ENCODE results near the gene GPR62. TPM values are rescaled to one million over a fixed set of nuclear protein-coding genes. Genes with fewer than 3 reads are reported as not detected.

The GPR62 gene
- total and polyA plus RNA-seq, 2 experiments from 2014 or later, result 0.10 to 0.38 TPM

DNA sequence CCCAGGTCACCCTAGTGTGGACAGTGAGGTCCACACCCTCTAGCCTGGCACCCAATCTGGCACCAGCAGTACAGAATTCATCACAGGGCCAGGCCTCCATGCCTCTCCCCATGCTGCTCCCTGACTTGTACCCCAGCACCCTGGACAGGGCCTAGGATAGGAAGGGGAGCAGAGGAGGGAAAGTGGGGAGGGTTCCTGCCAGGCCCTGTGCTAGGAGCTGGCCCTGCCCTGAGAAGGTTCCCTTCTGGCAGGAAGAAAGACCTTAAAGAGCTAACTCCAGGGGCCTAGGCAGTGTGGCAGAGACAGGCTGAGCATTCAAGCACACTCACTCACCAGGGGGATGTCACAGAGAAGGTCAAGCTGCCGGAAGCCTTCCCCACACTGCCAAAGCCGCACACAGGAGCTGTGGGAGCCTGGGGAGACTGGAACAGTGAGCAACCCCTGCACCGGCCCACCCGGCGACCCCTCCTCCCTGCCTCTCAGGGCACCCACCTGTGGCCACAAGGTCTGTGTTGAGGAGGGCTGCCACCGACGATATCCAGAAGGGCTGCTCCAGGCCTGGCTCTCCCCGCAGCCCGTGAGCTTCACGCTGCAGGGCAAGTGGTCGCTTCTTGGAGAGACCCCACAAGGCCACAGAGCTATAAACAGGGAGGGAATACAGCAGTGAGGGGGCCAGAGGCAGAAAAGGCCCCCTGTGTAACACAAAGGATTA is 20.9 kb upstream of the GPR62 start:
- H3K27ac Mint-ChIP-seq, result no peak overlapping the region
- Histone ChIP-seq H3K27ac (ENCODE audit: low read depth) (no peak overlapping the region), H2AFZ (no peak overlapping the region), H3K27me3 (ENCODE audit: insufficient read depth) (no peaks in the 10 kb centered on the region), H3F3A (replicated peaks; ENCODE audit: low read depth) (no peaks in the 10 kb centered on the region), H3K4me1 (ENCODE audit: insufficient read depth) (no peaks in the 10 kb centered on the region), H3K36me3 (ENCODE audit: insufficient read depth) (peaks cover 7% of the 10 kb centered on the region), H3K4me2 (no peak overlapping the region), H3K9me2 (ENCODE audit: insufficient read depth) (no peaks in the 10 kb centered on the region), H3K79me2 (replicated peaks; ENCODE audit: insufficient read depth) (peaks cover 3% of the 10 kb centered on the region), H4K20me1 (replicated peaks; ENCODE audit: insufficient read depth) (peaks cover 4% of the 10 kb centered on the region), H3K4me3 (no peak overlapping the region)
- TF ChIP-seq ZNF331 (CRISPR knock-in tag; IDR thresholded peaks at IDR 0.05; ENCODE audit: low read depth) (no peak), CREB1 (CRISPR knock-in tag; IDR thresholded peaks at IDR 0.05; ENCODE audit: low read depth) (no peak)
- TF ChIP-seq, protein P1, sequence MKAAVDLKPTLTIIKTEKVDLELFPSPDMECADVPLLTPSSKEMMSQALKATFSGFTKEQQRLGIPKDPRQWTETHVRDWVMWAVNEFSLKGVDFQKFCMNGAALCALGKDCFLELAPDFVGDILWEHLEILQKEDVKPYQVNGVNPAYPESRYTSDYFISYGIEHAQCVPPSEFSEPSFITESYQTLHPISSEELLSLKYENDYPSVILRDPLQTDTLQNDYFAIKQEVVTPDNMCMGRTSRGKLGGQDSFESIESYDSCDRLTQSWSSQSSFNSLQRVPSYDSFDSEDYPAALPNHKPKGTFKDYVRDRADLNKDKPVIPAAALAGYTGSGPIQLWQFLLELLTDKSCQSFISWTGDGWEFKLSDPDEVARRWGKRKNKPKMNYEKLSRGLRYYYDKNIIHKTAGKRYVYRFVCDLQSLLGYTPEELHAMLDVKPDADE (IDR thresholded peaks at IDR 0.05), result no peak
- TF ChIP-seq, protein P2, sequence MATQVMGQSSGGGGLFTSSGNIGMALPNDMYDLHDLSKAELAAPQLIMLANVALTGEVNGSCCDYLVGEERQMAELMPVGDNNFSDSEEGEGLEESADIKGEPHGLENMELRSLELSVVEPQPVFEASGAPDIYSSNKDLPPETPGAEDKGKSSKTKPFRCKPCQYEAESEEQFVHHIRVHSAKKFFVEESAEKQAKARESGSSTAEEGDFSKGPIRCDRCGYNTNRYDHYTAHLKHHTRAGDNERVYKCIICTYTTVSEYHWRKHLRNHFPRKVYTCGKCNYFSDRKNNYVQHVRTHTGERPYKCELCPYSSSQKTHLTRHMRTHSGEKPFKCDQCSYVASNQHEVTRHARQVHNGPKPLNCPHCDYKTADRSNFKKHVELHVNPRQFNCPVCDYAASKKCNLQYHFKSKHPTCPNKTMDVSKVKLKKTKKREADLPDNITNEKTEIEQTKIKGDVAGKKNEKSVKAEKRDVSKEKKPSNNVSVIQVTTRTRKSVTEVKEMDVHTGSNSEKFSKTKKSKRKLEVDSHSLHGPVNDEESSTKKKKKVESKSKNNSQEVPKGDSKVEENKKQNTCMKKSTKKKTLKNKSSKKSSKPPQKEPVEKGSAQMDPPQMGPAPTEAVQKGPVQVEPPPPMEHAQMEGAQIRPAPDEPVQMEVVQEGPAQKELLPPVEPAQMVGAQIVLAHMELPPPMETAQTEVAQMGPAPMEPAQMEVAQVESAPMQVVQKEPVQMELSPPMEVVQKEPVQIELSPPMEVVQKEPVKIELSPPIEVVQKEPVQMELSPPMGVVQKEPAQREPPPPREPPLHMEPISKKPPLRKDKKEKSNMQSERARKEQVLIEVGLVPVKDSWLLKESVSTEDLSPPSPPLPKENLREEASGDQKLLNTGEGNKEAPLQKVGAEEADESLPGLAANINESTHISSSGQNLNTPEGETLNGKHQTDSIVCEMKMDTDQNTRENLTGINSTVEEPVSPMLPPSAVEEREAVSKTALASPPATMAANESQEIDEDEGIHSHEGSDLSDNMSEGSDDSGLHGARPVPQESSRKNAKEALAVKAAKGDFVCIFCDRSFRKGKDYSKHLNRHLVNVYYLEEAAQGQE (IDR thresholded peaks at IDR 0.05; ENCODE audit: unreplicated experiment), result peak; percentile 57
- DNase-seq (ENCODE audit: low spot score) (no peak), ATAC-seq (no peak; the same call in 2 of the 3 replicates)
- peaks cover 2% of the 10 kb centered on the region for H3K27me3 Mint-ChIP-seq (ENCODE audit: insufficient read depth, low read depth, poor library complexity)
- peaks cover 2% of the 10 kb centered on the region; the same call in 1 of the 3 replicates for H3K4me1 Mint-ChIP-seq
- peaks cover 79% of the 10 kb centered on the region for H3K36me3 Mint-ChIP-seq (ENCODE audit: low read depth)
- H3K9me3 Mint-ChIP-seq, result no peaks in the 10 kb centered on the region
- H3K4me3 Mint-ChIP-seq, result no peak overlapping the region

DNA sequence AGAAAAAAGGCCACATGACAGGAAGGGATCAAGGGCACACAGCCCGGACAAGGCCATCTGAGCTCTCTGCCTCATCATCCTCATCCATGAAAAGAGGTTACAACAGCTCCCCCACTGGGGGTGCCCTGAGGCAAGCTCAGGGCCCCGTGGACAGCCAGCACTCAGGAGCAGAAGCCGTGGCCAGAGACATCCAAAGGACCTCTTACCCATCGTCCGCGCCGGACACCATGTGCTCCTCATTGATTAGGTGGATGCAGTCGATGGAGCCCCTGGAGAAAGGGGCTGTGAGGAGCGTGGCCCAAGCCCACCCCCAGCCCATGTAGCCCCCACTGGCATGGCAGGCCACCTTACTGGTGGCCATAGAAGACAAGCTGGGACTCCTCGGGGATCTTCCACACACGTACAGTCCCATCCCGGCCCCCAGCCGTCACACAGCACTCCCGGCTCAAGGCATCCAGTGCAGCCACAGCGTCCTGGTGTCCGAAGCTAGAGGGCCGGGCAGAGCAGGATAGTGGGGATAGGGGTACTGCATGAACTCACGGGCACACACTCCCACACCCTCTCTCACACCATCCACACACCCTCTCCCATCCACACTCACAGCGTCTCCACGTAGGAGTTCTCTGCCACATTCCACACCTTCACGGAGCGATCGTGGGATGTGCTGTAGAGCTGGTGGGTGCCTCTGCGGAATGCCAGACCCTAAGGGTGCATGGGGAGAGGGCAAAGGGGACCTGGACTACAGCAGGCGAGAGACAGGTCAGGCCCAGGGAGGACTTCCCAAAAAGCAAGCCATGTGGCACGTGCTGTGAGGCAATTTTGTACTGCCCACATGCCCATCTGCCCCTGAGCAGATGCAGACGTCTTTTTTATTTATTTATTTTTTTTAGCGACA is 19.9 kb upstream of the GPR62 start:
- Mint-ChIP-seq H3K27ac (no peak overlapping the region), H3K27me3 (ENCODE audit: insufficient read depth, low read depth, poor library complexity) (peaks cover 2% of the 10 kb centered on the region), H3K36me3 (ENCODE audit: low read depth) (peaks cover 84% of the 10 kb centered on the region), H3K9me3 (no peaks in the 10 kb centered on the region), H3K4me1 (peaks cover 5% of the 10 kb centered on the region; the same call in 2 of the 3 replicates), H3K4me3 (no peak overlapping the region)
- H4K20me1 ChIP-seq (replicated peaks; ENCODE audit: insufficient read depth), result peaks cover 7% of the 10 kb centered on the region
- ATAC-seq (no peak), DNase-seq (ENCODE audit: low spot score) (no peak)
- 0 out of 2 replicates have a peak, but pooled peaks cover 2% of the 10 kb centered on the region for H3F3A ChIP-seq (replicated peaks; ENCODE audit: low read depth)
- peaks cover 12% of the 10 kb centered on the region for H3K36me3 ChIP-seq (ENCODE audit: insufficient read depth)
- no peak overlapping the region for H3K4me3 ChIP-seq
- H3K9me2 ChIP-seq (ENCODE audit: insufficient read depth), result no peaks in the 10 kb centered on the region
- no peaks in the 10 kb centered on the region for H3K27me3 ChIP-seq (ENCODE audit: insufficient read depth)
- H3K4me2 ChIP-seq, result no peak overlapping the region
- no peak overlapping the region for H2AFZ ChIP-seq
- H3K4me1 ChIP-seq (ENCODE audit: insufficient read depth), result peaks cover under 1% of the 10 kb centered on the region; the same call in 1 of the 2 replicates
- H3K79me2 ChIP-seq (replicated peaks; ENCODE audit: insufficient read depth), result peaks cover 13% of the 10 kb centered on the region
- H3K27ac ChIP-seq (ENCODE audit: low read depth), result no peak overlapping the region
- TF ChIP-seq EZH2 (IDR thresholded peaks at IDR 0.05; ENCODE audit: low read depth, unreplicated experiment), result no peak
- TF ChIP-seq ZNF331 (CRISPR knock-in tag; IDR thresholded peaks at IDR 0.05; ENCODE audit: low read depth), result no peak
- TF ChIP-seq JUNB (IDR thresholded peaks at IDR 0.05; ENCODE audit: unreplicated experiment), result no peak
- no peak for TF ChIP-seq ZNF114 (CRISPR knock-in tag; IDR thresholded peaks at IDR 0.05)
- TF ChIP-seq NANOG (IDR thresholded peaks at IDR 0.05; ENCODE audit: borderline replicate concordance), result no peak
- TF ChIP-seq, protein P3, sequence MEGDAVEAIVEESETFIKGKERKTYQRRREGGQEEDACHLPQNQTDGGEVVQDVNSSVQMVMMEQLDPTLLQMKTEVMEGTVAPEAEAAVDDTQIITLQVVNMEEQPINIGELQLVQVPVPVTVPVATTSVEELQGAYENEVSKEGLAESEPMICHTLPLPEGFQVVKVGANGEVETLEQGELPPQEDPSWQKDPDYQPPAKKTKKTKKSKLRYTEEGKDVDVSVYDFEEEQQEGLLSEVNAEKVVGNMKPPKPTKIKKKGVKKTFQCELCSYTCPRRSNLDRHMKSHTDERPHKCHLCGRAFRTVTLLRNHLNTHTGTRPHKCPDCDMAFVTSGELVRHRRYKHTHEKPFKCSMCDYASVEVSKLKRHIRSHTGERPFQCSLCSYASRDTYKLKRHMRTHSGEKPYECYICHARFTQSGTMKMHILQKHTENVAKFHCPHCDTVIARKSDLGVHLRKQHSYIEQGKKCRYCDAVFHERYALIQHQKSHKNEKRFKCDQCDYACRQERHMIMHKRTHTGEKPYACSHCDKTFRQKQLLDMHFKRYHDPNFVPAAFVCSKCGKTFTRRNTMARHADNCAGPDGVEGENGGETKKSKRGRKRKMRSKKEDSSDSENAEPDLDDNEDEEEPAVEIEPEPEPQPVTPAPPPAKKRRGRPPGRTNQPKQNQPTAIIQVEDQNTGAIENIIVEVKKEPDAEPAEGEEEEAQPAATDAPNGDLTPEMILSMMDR (conservative IDR thresholded peaks at IDR 0.05; ENCODE audit: low read depth in 2 of 2), result no peak
- no peak for TF ChIP-seq CREB1 (CRISPR knock-in tag; IDR thresholded peaks at IDR 0.05; ENCODE audit: low read depth)
